Effector memory CD8-positive, alpha-beta T cell (primary cell): ENCODE measurements around the gene SKIL.

Experiments
- ATAC-seq: fragments of 150-1000 bp; cut with Tn5 transposase; replicated peaks from 2 replicates; pipeline ENCODE4 v1.10.0; 2021; ENCODE audit warnings: mild to moderate bottlenecking, moderate library complexity
- DNase-seq, 3 experiments: peaks; one replicate each; pipeline ENCODE4 v3.0.0; 2021
- H3K27ac Mint-ChIP-seq, 2 donors: one replicate each; pipeline ENCODE4 v1.8.0; 2022; ENCODE audit warnings: mild to moderate bottlenecking in 2 of 2, mixed read lengths in 2 of 2, moderate library complexity in 2 of 2
- H3K27me3 Mint-ChIP-seq, 2 donors: one replicate each; pipeline ENCODE4 v1.8.0; 2022; ENCODE audit warnings: mixed read lengths in 2 of 2
- H3K36me3 Mint-ChIP-seq: one replicate; pipeline ENCODE4 v1.8.0; 2022; ENCODE audit warnings: mild to moderate bottlenecking, moderate library complexity, mixed read lengths; ENCODE audit not compliant: insufficient read depth
- H3K4me1 Mint-ChIP-seq, 2 donors: one replicate each; pipeline ENCODE4 v1.8.0; 2022; ENCODE audit warnings: low read depth in 2 of 2, mixed read lengths in 2 of 2
- H3K4me3 Mint-ChIP-seq, 2 donors: one replicate each; pipeline ENCODE4 v1.8.0; 2022; ENCODE audit warnings: mild to moderate bottlenecking in 2 of 2, mixed read lengths in 2 of 2, moderate library complexity in 2 of 2
- H3K9me3 Mint-ChIP-seq, 2 donors: one replicate each; pipeline ENCODE4 v1.8.0; 2022; ENCODE audit warnings: mixed read lengths in 2 of 2

The SKIL gene

DNA sequence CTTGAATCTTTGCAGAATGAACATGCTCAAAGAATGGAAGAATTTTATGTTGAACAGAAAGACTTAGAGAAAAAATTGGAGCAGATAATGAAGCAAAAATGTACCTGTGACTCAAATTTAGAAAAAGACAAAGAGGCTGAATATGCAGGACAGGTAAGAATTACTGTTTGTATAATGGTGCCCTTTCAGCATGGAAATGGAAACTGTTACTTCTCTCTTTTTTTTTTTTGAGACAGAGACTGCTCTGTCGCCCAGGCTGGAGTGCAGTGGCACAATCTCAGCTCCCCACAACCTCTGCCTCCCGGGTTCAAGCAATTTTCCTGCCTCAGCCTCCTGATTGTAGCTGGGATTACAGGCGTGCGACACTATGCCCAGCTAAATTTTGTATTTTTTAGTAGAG, 33.6 kb downstream of the SKIL start:
- no peak overlapping the region for H3K4me3 Mint-ChIP-seq
- H3K36me3 Mint-ChIP-seq, result peaks cover 50% of the 10 kb centered on the region
- DNase-seq, result no peak
- H3K27me3 Mint-ChIP-seq, result no peaks in the 10 kb centered on the region
- H3K27ac Mint-ChIP-seq, result no peak overlapping the region
- H3K9me3 Mint-ChIP-seq, result no peaks in the 10 kb centered on the region
- no peaks in the 10 kb centered on the region for H3K4me1 Mint-ChIP-seq
- ATAC-seq, result no peak

DNA sequence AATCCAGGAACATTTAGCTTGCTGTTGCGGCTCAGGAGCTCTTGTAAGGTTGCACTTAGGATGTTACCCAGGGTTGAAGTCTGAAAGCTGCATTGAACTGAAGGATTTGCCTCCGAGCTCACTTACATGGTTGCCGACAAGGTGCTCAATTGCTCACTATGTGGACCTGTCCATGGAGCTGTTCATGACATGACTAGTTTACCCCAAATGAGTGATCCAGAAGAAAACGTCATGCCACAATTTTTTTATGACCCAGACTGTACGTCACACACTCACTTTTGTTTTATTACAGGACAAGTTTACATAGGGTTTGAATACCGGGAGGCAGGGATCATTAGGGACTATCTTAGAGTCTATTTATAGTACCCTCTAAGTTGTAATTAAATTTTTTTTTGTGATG, 40.2 kb downstream of the SKIL start:
- Mint-ChIP-seq H3K4me1 (no peaks in the 10 kb centered on the region), H3K9me3 (no peaks in the 10 kb centered on the region), H3K27ac (no peak overlapping the region), H3K4me3 (no peak overlapping the region), H3K27me3 (no peaks in the 10 kb centered on the region), H3K36me3 (peaks cover 10% of the 10 kb centered on the region)
- DNase-seq (no peak), ATAC-seq (no peak)

- DNase-seq, result no peak
- Mint-ChIP-seq H3K9me3 (no peaks in the 10 kb centered on the region), H3K36me3 (no peaks in the 10 kb centered on the region), H3K4me1 (no peaks in the 10 kb centered on the region), H3K4me3 (no peak overlapping the region), H3K27me3 (no peaks in the 10 kb centered on the region), H3K27ac (no peak overlapping the region)
- ATAC-seq, result no peak
Measured at GRCh38 chr3:170405101-170405500, 47.6 kb downstream of the SKIL start.

- H3K9me3 Mint-ChIP-seq, result no peaks in the 10 kb centered on the region
- H3K4me3 Mint-ChIP-seq, result no peak overlapping the region
- H3K27ac Mint-ChIP-seq, result no peak overlapping the region
- no peaks in the 10 kb centered on the region for H3K4me1 Mint-ChIP-seq
- no peaks in the 10 kb centered on the region for H3K36me3 Mint-ChIP-seq
- ATAC-seq (no peak), DNase-seq (no peak)
- H3K27me3 Mint-ChIP-seq, result peaks cover 0 to 12% of the 10 kb centered on the region in 2 donors
Measured at GRCh38 chr3:170410428-170411029, 53.0 kb downstream of the SKIL start.

DNA sequence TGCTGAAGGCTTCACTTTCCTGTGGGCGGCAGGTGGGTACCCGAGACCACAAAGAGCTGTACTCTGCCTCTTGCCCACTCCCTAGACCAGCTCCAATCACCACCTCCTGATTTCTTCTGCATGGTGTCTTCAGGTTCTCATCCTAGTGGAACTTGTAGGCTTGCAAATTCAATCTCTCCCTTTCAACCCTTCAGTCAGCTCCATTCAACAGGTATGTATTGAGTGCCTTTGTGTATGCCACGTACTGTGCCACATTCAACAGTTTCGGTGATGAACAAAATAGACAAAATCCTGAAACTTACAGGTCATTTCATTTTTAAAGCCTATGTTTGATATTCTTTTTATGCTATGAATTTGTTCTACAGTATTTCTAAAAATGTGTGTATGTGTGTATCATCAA, 55.8 kb downstream of the SKIL start:
- ATAC-seq (no peak), DNase-seq (no peak)
- H3K36me3 Mint-ChIP-seq, result no peaks in the 10 kb centered on the region
- peaks cover 2 to 3% of the 10 kb centered on the region in 2 donors for H3K4me1 Mint-ChIP-seq
- H3K27me3 Mint-ChIP-seq, result peaks cover 21 to 39% of the 10 kb centered on the region in 2 donors
- H3K9me3 Mint-ChIP-seq, result no peaks in the 10 kb centered on the region
- no peak overlapping the region for H3K27ac Mint-ChIP-seq
- H3K4me3 Mint-ChIP-seq, result no peak overlapping the region

DNA sequence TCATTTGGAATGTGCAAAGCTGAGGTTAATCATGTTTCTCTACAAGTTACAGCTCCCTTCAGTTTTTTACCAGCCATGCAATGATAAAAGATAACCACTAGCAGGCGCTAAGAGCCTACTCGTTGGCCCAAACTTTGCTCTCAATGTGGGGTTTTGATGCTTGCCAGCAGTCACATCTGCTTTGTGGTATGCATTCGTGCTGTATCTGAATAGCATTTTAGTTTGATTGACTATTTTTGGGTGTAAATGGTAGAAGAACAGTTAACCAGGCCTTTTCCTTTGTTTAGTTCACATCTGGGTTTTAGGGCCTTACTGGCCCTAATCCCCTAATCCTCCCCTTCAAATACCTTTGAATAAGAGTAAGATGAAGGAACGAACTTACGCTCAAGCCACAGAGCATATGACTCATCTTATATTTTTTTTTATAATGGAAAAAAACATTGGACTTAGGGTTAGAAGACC, 56.7 kb downstream of the SKIL start:
- peaks cover 23 to 44% of the 10 kb centered on the region in 2 donors for H3K27me3 Mint-ChIP-seq
- H3K4me1 Mint-ChIP-seq, result peaks cover 3 to 6% of the 10 kb centered on the region in 2 donors
- ATAC-seq (peak; percentile 67), DNase-seq (peak; percentile 17 to 28 (median 21))
- H3K27ac Mint-ChIP-seq, result no peak overlapping the region
- H3K36me3 Mint-ChIP-seq, result no peaks in the 10 kb centered on the region
- H3K9me3 Mint-ChIP-seq, result no peaks in the 10 kb centered on the region
- H3K4me3 Mint-ChIP-seq, result no peak overlapping the region

DNA sequence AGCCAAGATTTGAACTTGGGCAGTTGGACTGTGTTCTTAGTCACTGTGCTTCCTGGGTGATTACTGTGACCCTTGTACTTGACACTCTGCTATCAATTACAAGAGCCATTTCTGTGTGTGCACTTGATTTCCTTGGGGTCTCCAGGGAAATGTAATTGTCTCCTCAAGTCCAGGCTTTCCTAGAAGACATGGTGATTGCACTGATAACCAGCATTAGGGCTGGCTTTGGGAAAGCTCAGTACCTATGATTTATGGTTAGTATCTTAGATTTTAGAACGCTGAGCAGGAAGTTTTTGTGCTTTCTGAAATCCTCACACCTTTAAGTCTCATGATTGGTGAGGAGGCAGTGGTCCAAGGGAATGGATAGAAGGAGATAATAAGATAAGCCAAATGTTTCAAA, 59.6 kb downstream of the SKIL start:
- no peaks in the 10 kb centered on the region for H3K36me3 Mint-ChIP-seq
- H3K27ac Mint-ChIP-seq, result no peak overlapping the region
- H3K27me3 Mint-ChIP-seq, result peaks cover 44 to 72% of the 10 kb centered on the region in 2 donors
- DNase-seq, result no peak
- ATAC-seq, result no peak
- H3K9me3 Mint-ChIP-seq, result no peaks in the 10 kb centered on the region
- peaks cover 3 to 11% of the 10 kb centered on the region in 2 donors for H3K4me1 Mint-ChIP-seq
- no peak overlapping the region for H3K4me3 Mint-ChIP-seq

GRCh38 chr3:170418422-170419398, 61.2 kb downstream of the SKIL start, which contains the start of gene CLDN11:
Gene CLDN11 (plus strand): TSS chr3:170418868. CDS start chr3:170419067, 199 bp downstream.
- Mint-ChIP-seq H3K4me3 (peak within 1 kb of the TSS; percentile 58 to 68), H3K36me3 (no peaks in the 10 kb centered on the region), H3K9me3 (no peaks in the 10 kb centered on the region), H3K27ac (peak within 1 kb of the TSS in 1 of 2 donors; percentile 11), H3K4me1 (peaks cover 3 to 11% of the 10 kb centered on the region in 2 donors), H3K27me3 (peaks cover 44 to 67% of the 10 kb centered on the region in 2 donors)
- DNase-seq (no peak), ATAC-seq (no peak)

- H3K9me3 Mint-ChIP-seq, result no peaks in the 10 kb centered on the region
- peaks cover 3 to 11% of the 10 kb centered on the region in 2 donors for H3K4me1 Mint-ChIP-seq
- H3K36me3 Mint-ChIP-seq, result no peaks in the 10 kb centered on the region
- peak overlapping the region; percentile 2 to 54 for H3K4me3 Mint-ChIP-seq
- ATAC-seq (no peak), DNase-seq (no peak)
- H3K27me3 Mint-ChIP-seq, result peaks cover 44 to 67% of the 10 kb centered on the region in 2 donors
- H3K27ac Mint-ChIP-seq, result no peak overlapping the region
Measured at GRCh38 chr3:170419557-170420087, 62.1 kb downstream of the SKIL start.

DNA sequence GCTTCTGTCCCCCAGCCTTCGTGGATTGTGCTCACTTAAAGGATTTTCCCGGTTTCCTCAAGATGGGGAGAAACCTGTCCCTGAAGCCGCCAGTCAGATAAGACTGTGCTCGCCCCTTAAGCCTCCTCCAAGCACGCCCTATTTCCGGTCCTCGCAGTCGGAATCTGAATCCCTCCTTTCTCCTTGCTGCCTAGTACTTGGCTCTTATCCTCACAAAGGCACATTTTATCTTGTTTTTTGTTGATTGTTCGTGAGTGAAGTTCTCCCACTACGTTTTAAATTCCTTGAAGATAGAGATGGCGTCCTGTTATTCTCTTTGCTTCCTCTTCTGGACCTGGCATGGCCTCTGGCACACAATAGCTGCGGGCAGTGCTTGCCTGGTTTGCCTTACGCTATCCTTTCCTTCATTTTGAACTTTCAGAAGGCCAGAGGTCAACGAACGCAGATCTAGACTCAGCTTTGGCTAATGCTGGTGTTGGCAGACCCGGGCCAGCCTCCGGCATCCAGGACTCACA, 62.8 kb downstream of the SKIL start:
- DNase-seq (no peak), ATAC-seq (no peak)
- H3K27ac Mint-ChIP-seq, result no peak overlapping the region
- no peaks in the 10 kb centered on the region for H3K9me3 Mint-ChIP-seq
- H3K4me1 Mint-ChIP-seq, result peaks cover 3 to 11% of the 10 kb centered on the region in 2 donors
- H3K36me3 Mint-ChIP-seq, result no peaks in the 10 kb centered on the region
- peaks cover 44 to 63% of the 10 kb centered on the region in 2 donors for H3K27me3 Mint-ChIP-seq
- peak overlapping the region in 1 of 2 donors; percentile 54 for H3K4me3 Mint-ChIP-seq

DNA sequence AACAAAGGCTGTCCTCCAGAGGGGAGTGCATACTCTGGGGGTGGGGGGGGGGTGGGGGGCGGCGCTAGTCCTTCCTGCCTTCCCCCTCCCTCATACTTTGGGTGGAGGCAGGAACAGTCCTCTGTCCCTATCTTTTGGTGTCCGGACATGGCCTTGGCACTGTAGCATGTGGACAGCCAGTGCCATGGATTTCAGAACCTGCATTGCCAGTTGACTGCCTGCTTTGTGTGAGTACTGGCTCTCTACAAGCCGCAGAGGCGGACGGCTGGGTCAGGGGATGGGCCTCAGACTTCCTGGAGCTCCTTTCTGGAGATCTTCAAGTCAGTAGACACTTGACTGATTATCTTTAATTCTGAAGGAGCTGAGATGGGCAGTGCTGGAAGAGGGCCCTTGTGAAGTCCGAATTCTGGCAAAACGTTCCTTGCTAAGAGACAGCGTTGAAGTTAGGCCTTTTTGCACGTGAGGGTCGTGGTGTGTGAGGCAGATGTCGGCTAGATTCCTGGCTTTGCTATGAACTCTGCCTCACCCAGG, 63.7 kb downstream of the SKIL start:
- ATAC-seq (no peak), DNase-seq (no peak)
- H3K4me3 Mint-ChIP-seq, result no peak overlapping the region
- H3K27me3 Mint-ChIP-seq, result peaks cover 41 to 55% of the 10 kb centered on the region in 2 donors
- H3K9me3 Mint-ChIP-seq, result no peaks in the 10 kb centered on the region
- no peaks in the 10 kb centered on the region for H3K36me3 Mint-ChIP-seq
- peaks cover 3 to 11% of the 10 kb centered on the region in 2 donors for H3K4me1 Mint-ChIP-seq
- H3K27ac Mint-ChIP-seq, result no peak overlapping the region

DNA sequence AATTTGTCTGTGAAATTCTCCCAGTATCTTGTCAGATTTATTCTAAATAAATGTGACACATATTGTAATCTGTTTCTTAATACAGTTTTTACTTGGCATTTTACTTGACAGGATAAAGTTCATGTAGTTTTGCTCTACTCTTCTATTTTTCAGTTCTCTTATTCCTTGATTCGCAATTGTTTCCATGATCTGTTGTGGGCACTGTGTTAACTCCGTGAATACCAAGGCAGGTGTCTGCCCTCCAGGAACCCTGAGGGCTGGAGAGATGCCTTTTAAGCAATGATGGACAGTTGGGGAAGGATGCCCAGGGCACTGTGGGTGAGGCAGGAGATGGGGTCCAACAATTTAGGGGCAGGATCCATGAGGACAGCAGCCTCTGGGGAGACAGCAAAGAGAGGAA, 64.2 kb downstream of the SKIL start:
- H3K9me3 Mint-ChIP-seq, result no peaks in the 10 kb centered on the region
- ATAC-seq (no peak), DNase-seq (no peak)
- H3K4me3 Mint-ChIP-seq, result no peak overlapping the region
- H3K36me3 Mint-ChIP-seq, result no peaks in the 10 kb centered on the region
- H3K27ac Mint-ChIP-seq, result no peak overlapping the region
- peaks cover 3 to 11% of the 10 kb centered on the region in 2 donors for H3K4me1 Mint-ChIP-seq
- peaks cover 37 to 50% of the 10 kb centered on the region in 2 donors for H3K27me3 Mint-ChIP-seq

DNA sequence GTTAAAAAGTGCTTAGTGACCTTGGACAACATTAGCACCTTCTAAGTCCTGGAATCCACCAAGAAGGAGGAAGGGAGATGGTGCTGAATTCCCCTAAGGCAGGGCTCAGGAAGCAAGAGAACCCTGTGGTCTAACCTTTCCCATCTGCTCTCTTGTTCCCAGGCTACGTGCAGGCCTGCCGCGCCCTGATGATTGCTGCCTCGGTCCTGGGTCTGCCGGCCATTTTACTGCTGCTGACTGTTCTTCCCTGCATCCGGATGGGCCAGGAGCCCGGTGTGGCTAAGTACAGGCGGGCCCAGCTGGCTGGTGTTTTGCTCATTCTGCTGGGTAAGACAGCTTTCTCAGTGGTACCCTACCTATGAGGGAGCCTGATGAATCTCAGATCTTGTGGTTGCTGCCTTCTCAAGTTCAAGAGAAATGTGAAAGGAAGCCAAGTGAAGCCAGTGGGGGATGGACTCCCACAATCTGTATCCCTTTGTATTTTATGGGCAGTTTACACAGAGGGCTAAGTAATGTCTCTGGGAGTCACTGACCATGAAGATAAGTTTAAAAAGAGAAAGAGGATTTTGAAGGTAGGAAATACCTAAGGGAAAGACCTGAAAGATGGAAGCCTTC, 65.6 kb downstream of the SKIL start:
- Mint-ChIP-seq H3K36me3 (no peaks in the 10 kb centered on the region), H3K4me1 (peaks cover 3 to 10% of the 10 kb centered on the region in 2 donors), H3K27me3 (peaks cover 25 to 36% of the 10 kb centered on the region in 2 donors), H3K4me3 (no peak overlapping the region), H3K27ac (no peak overlapping the region), H3K9me3 (no peaks in the 10 kb centered on the region)
- ATAC-seq, result no peak
- DNase-seq, result no peak
